ENCODE results near the gene MSI2.

GRCh38 chr17:57519800-57520199 is 263.5 kb downstream of the MSI2 start:
- TF ChIP-seq POLR2A (IDR thresholded peaks at IDR 0.05) (no peak), CTCF (IDR thresholded peaks at IDR 0.05) (no peak)
